Psoas muscle (tissue), 8 donors: ENCODE measurements around the gene ZNF248. TPM values are rescaled to one million over a fixed set of nuclear protein-coding genes. Genes with fewer than 3 reads are reported as not detected.

ENCODE experiments used
- ATAC-seq, 4 donors: fragments of 200-7000 bp; cut with Tn5 transposase; one replicate each; pipeline ENCODE4 v1.9.1; 2020; ENCODE audit warnings: moderate library complexity in 3 of 4, mild to moderate bottlenecking in 2 of 4
- DNase-seq, 2 donors: peaks; one replicate each; pipeline ENCODE4 v3.0.0-alpha.2; 2020
- H3K27ac ChIP-seq: fragments of 200-600 bp; one replicate; pipeline ENCODE4 v1.8.0; 2022
- H3K27me3 ChIP-seq, 3 donors: fragments of 200-600 bp in 1 of 3; one replicate each; pipeline versions ENCODE4 v1.6.1 to v1.8.0; 2013 to 2022; ENCODE audit warnings: low read length in 2 of 3, mild to moderate bottlenecking in 2 of 3, moderate library complexity in 1 of 3; ENCODE audit not compliant: insufficient read depth in 3 of 3
- H3K36me3 ChIP-seq, 2 donors: fragments of 200-600 bp in 1 of 2; one replicate each; pipeline versions ENCODE4 v1.6.1 to v1.8.0; 2013 to 2022; ENCODE audit warnings: low read depth in 1 of 2, mild to moderate bottlenecking in 1 of 2, moderate library complexity in 1 of 2; ENCODE audit not compliant: insufficient read depth in 1 of 2
- H3K4me1 ChIP-seq: fragments of 200-600 bp; one replicate; pipeline ENCODE4 v1.8.0; 2022
- H3K4me3 ChIP-seq: fragments of 200-600 bp; one replicate; pipeline ENCODE4 v1.8.0; 2022; ENCODE audit warnings: mild to moderate bottlenecking
- H3K9me3 ChIP-seq: fragments of 200-600 bp; one replicate; pipeline ENCODE4 v1.8.0; 2022
- WGBS, 3 donors: extraction: QIAGEN DNeasy Blood & Tissue Kit; methylation state at CpG; one replicate each; pipeline versions ENCODE4 v1.1.6 to v1.1.7; 2013; 5-methylcytosine and 5-hydroxymethylcytosine counted together
- intact Hi-C, 2 donors: fragments of 100-400 bp; cut with DNase I; formaldehyde crosslinking; loops; one replicate each; pipeline versions ENCODE4 v1.11.0 to v1.14.2; 2022
- polyA plus RNA-seq, 3 donors: library from polyadenylated mRNA; stranded (reverse); fragments of 200-250 nt; gene quantifications; one replicate each; pipeline ENCODE4 v1.2.3, GENCODE V29; 2013
- total RNA-seq, 4 donors: library from RNA; stranded (reverse); fragmentation: NEBNext Ultra II Directional in 2 of 4; extraction: Animal tissue kit (Norgen Biotek cat#: 25700) in 2 of 4; gene quantifications; one replicate each; pipeline versions ENCODE4 v1.2.1 to v1.2.4, GENCODE V29; 2021 to 2023
- TF ChIP-seq, protein P1 (sequence below): fragments of 200-600 bp; IDR thresholded peaks from one replicate; pipeline ENCODE4 v1.8.0; 2022; ENCODE audit warnings: antibody characterized with exemption
- donor health status: healthy with polysubstance abuse.
- donor health status: DM: no; HTN: no; CAD: no; lungs with moderate emphysema.
- donor health status: Bipolar disorder and iron deficiency.
- donor health status: healthy.
- donor health status: DM: yes; HTN: yes; CAD: no.
- donor health status: DM: no; HTN: no; CAD: no.
- donor health status: DM: no; HTN: no; CAD: no.
- donor health status: DM: yes; HTN: yes; CAD: no.

The ZNF248 gene
- total and polyA plus RNA-seq, 7 donors = 2.8 to 12.9 (median 6.9) TPM

DNA sequence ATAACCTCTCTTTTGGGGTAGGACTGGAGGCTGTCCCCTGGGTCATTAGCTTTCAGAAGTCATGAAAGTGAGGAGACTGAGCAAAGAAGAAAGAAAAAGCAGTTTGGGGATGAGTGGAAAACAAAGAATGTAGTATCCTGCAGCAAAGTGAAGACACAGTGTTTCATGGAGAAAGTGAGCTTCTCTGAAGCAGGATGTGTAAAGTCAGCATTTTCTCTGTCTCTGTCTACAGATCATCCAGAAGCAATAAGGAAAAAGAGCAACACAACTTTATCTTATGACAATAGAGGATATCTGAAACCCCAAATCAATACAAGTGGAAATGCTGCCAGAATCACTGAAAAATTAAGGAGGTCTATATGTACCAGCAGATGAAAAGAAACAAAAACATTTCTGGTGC lies 28.4 kb upstream of the ZNF248 start:
- TF ChIP-seq, protein P1, sequence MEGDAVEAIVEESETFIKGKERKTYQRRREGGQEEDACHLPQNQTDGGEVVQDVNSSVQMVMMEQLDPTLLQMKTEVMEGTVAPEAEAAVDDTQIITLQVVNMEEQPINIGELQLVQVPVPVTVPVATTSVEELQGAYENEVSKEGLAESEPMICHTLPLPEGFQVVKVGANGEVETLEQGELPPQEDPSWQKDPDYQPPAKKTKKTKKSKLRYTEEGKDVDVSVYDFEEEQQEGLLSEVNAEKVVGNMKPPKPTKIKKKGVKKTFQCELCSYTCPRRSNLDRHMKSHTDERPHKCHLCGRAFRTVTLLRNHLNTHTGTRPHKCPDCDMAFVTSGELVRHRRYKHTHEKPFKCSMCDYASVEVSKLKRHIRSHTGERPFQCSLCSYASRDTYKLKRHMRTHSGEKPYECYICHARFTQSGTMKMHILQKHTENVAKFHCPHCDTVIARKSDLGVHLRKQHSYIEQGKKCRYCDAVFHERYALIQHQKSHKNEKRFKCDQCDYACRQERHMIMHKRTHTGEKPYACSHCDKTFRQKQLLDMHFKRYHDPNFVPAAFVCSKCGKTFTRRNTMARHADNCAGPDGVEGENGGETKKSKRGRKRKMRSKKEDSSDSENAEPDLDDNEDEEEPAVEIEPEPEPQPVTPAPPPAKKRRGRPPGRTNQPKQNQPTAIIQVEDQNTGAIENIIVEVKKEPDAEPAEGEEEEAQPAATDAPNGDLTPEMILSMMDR = no peak
- Histone ChIP-seq H3K9me3 (no peaks in the 10 kb centered on the region), H3K36me3 (no peaks in the 10 kb centered on the region), H3K4me1 (no peaks in the 10 kb centered on the region), H3K27me3 (no peaks in the 10 kb centered on the region), H3K4me3 (no peak overlapping the region), H3K27ac (no peak overlapping the region)
- DNase-seq (no peak), ATAC-seq (no peak)
- intact Hi-C loops = no loop called here

GRCh38 chr10:37872955-37873354 lies 15.5 kb upstream of the ZNF248 start:
- 73 to 83% (median 82%) methylated on average over 4 of the region's 4 CpGs for WGBS, 3 donors
- Histone ChIP-seq H3K4me3 (no peak overlapping the region), H3K4me1 (no peaks in the 10 kb centered on the region), H3K9me3 (no peaks in the 10 kb centered on the region), H3K27ac (no peak overlapping the region), H3K36me3 (no peaks in the 10 kb centered on the region), H3K27me3 (no peaks in the 10 kb centered on the region)
- ATAC-seq = no peak
- DNase-seq = no peak
- intact Hi-C loops = no loop called here
- TF ChIP-seq, protein P1 = no peak

- intact Hi-C loops = no loop called here
- 77 to 85% (median 85%) methylated on average over 5 of the region's 5 CpGs for WGBS, 3 donors
- ATAC-seq = no peak
Observed at GRCh38 chr10:37872283-37872682, 14.9 kb upstream of the ZNF248 start.

GRCh38 chr10:37871568-37872251 lies 14.3 kb upstream of the ZNF248 start:
- 65 to 74% (median 69%) methylated on average over 7 of the region's 7 CpGs for WGBS, 3 donors
- H3K4me3 ChIP-seq = no peak overlapping the region
- ATAC-seq = no peak
- no peaks in the 10 kb centered on the region for H3K9me3 ChIP-seq
- intact Hi-C loops = no loop called here
- no peak overlapping the region for H3K27ac ChIP-seq
- H3K4me1 ChIP-seq = no peaks in the 10 kb centered on the region
- H3K27me3 ChIP-seq = no peaks in the 10 kb centered on the region
- DNase-seq = no peak
- TF ChIP-seq, protein P1 = no peak
- H3K36me3 ChIP-seq = no peaks in the 10 kb centered on the region

More at GRCh38 chr10:37872283-37872682, 14.9 kb upstream of the ZNF248 start:
- no peaks in the 10 kb centered on the region for H3K9me3 ChIP-seq
- TF ChIP-seq, protein P1 = no peak
- no peak for DNase-seq
- H3K36me3 ChIP-seq = no peaks in the 10 kb centered on the region
- no peak overlapping the region for H3K27ac ChIP-seq
- no peaks in the 10 kb centered on the region for H3K27me3 ChIP-seq
- no peaks in the 10 kb centered on the region for H3K4me1 ChIP-seq
- no peak overlapping the region for H3K4me3 ChIP-seq

DNA sequence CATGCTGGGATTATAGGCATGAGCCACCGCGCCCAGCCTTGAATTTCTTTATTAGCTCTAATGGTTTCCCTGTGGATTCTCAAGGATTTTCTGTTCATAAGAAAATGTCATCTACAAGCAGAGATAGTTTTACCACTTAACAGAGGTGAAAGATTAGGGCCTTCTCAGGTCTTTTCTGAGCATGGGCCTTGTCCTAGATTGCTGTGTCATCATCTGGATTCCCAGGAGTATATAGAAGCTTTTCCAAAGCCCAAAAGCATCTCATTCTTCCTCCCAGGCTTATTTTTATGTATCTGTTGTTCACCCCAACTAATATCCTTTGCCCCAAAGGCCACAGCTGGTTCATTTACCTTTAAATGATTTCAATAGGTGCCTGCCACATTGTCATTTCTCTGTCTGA lies 13.7 kb upstream of the ZNF248 start:
- Histone ChIP-seq H3K4me1 (no peaks in the 10 kb centered on the region), H3K27ac (no peak overlapping the region), H3K9me3 (no peaks in the 10 kb centered on the region), H3K36me3 (no peaks in the 10 kb centered on the region), H3K4me3 (no peak overlapping the region), H3K27me3 (no peaks in the 10 kb centered on the region)
- 47 to 95% (median 63%) methylated on average over 2 of the region's 2 CpGs for WGBS, 3 donors
- TF ChIP-seq, protein P1 = no peak
- no peak for ATAC-seq
- DNase-seq = no peak
- intact Hi-C loops = no loop called here
